NCI-H69 (cell line): ENCODE data around the gene IRS2.
"Not testable (repeated sequence)": the region's sequence is repeated elsewhere in the genome, so short reads cannot be mapped to it uniquely, and the experiment has no call there.

Source experiments
- DNase-seq: peaks from one replicate; lab custom pipeline; 2025; lab: John Stamatoyannopoulos, UW

IRS2 gene

GRCh38 chr13:109733550-109733949 lies 52.8 kb downstream of the IRS2 start:
- DNase-seq, result no peak

GRCh38 chr13:109732470-109733170 lies 53.8 kb downstream of the IRS2 start:
- not testable (repeated sequence) for DNase-seq

GRCh38 chr13:109730812-109731335 lies 55.5 kb downstream of the IRS2 start:
- DNase-seq, result no peak

- no peak for DNase-seq
Measured at GRCh38 chr13:109728791-109729731, 57.3 kb downstream of the IRS2 start.

GRCh38 chr13:109728061-109728460 lies 58.3 kb downstream of the IRS2 start:
- DNase-seq, result no peak

GRCh38 chr13:109727251-109727650 lies 59.1 kb downstream of the IRS2 start:
- no peak for DNase-seq

- DNase-seq, result no peak
Measured at GRCh38 chr13:109725995-109726637, 60.3 kb downstream of the IRS2 start.

- DNase-seq, result no peak
Measured at GRCh38 chr13:109725297-109725696, 61.1 kb downstream of the IRS2 start.

- DNase-seq, result no peak
Measured at GRCh38 chr13:109724603-109725002, 61.8 kb downstream of the IRS2 start.

GRCh38 chr13:109723046-109723445 lies 63.3 kb downstream of the IRS2 start:
- no peak for DNase-seq

GRCh38 chr13:109722068-109722467 lies 64.3 kb downstream of the IRS2 start:
- no peak for DNase-seq

- peak; percentile 46 for DNase-seq
Measured at GRCh38 chr13:109720758-109721184, 65.6 kb downstream of the IRS2 start.

GRCh38 chr13:109719962-109720646 lies 66.3 kb downstream of the IRS2 start:
- DNase-seq, result peak; percentile 19

GRCh38 chr13:109718726-109719125 lies 67.7 kb downstream of the IRS2 start:
- DNase-seq, result no peak

GRCh38 chr13:109717686-109718085 lies 68.7 kb downstream of the IRS2 start:
- DNase-seq, result no peak

- DNase-seq, result no peak
Measured at GRCh38 chr13:109715902-109716301, 70.5 kb downstream of the IRS2 start.

GRCh38 chr13:109713681-109714080 lies 72.7 kb downstream of the IRS2 start:
- DNase-seq, result no peak

GRCh38 chr13:109712124-109712722 lies 74.2 kb downstream of the IRS2 start:
- no peak for DNase-seq

GRCh38 chr13:109707742-109708617 lies 78.4 kb downstream of the IRS2 start:
- no peak for DNase-seq

GRCh38 chr13:109707044-109707741 lies 79.2 kb downstream of the IRS2 start:
- peak; percentile 75 for DNase-seq
